ENCODE results near the gene CDH22.

Gene CDH22

GRCh38 chr20:46349742-46350056 lies 41.4 kb upstream of the CDH22 start:
- no peak for TF ChIP-seq CTCF (IDR thresholded peaks at IDR 0.05; ENCODE audit: extremely low read depth, insufficient read depth, missing control alignments)
- DNase-seq (ENCODE audit: low spot score) = no peak
- in situ Hi-C loops (cut with MboI; ENCODE audit: low pct_unique_long_range_greater_than_20kb, low sequenced_read_pairs, unreplicated experiment) = no loop called here

DNA sequence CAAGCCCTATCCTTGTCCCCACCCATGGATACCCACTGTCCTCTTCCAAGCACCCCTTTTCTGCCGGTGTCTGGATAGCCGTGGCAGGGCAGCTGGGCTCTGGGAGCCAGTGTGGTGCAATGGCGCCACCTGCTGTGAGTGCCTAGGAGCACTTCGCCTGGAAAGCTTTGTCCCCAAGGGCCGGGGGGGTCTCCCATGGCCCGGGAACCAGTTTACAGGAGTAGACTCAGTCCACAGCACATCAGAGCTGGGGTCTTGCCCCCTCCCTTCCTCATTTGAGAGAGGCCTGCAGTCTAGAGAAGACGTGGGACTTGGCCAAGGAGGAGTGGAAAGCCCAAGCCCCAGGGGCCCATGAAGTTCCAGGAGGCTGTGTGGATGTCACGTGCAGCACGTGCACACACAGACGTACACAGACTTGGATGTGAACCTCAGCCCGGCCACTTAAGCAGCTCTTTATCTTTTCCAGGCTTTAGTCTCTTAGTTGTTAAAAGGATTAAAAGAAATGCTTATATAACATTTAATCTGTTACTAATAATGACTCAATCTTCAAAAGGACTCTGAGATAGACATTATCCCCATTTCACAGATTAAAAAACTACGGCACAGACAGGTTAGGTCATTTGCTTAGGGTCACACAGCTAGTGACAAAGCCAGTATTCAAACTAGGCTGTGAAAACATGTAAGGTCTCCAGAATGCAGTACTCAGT lies 40.9 kb upstream of the CDH22 start:
- DNase-seq (ENCODE audit: low spot score) = peak; percentile 68
- peak; percentile 84 for TF ChIP-seq CTCF (IDR thresholded peaks at IDR 0.05; ENCODE audit: extremely low read depth, insufficient read depth, missing control alignments)
- in situ Hi-C loops (cut with MboI; ENCODE audit: low pct_unique_long_range_greater_than_20kb, low sequenced_read_pairs, unreplicated experiment) = no loop called here

- in situ Hi-C loops (cut with MboI; ENCODE audit: low pct_unique_long_range_greater_than_20kb, low sequenced_read_pairs, unreplicated experiment) = no loop called here
- no peak for DNase-seq (ENCODE audit: low spot score)
- no peak for TF ChIP-seq CTCF (IDR thresholded peaks at IDR 0.05; ENCODE audit: extremely low read depth, insufficient read depth, missing control alignments)
These were observed 39.8 kb upstream of the CDH22 start for GRCh38 chr20:46347841-46348803.

DNA sequence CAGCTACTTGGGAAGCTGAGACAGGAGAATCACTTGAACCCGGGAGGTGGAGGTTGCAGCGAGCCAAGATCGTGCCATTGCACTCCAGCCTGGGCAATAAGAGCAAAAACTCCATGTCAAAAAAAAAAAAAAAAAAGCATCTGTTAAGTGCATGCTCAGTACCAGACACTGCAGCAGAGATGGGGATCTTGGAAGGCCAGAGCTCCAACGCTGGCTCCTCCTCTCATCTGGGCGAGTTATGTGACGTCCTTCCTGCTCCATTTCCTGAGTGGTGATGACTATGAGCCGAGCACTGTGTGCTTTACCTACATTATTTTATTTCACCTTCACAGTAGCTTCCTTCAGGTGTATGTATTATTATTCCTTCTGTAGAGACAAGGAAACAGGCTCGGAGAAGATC lies 38.5 kb upstream of the CDH22 start:
- no peak for DNase-seq (ENCODE audit: low spot score)
- no peak for TF ChIP-seq CTCF (IDR thresholded peaks at IDR 0.05; ENCODE audit: extremely low read depth, insufficient read depth, missing control alignments)
- in situ Hi-C loops (cut with MboI; ENCODE audit: low pct_unique_long_range_greater_than_20kb, low sequenced_read_pairs, unreplicated experiment) = no loop called here

- no peak for DNase-seq (ENCODE audit: low spot score)
- in situ Hi-C loops (cut with MboI; ENCODE audit: low pct_unique_long_range_greater_than_20kb, low sequenced_read_pairs, unreplicated experiment) = no loop called here
- TF ChIP-seq CTCF (IDR thresholded peaks at IDR 0.05; ENCODE audit: extremely low read depth, insufficient read depth, missing control alignments) = no peak
These were observed 36.3 kb upstream of the CDH22 start for GRCh38 chr20:46344488-46345162.

- DNase-seq (ENCODE audit: low spot score) = no peak
- TF ChIP-seq CTCF (IDR thresholded peaks at IDR 0.05; ENCODE audit: extremely low read depth, insufficient read depth, missing control alignments) = no peak
- in situ Hi-C loops (cut with MboI; ENCODE audit: low pct_unique_long_range_greater_than_20kb, low sequenced_read_pairs, unreplicated experiment) = no loop called here
These were observed 35.7 kb upstream of the CDH22 start for GRCh38 chr20:46343975-46344357.

Measured in GM13977 (cell line).